Neural crest cell (in vitro differentiated cells): Measurements from ENCODE around the gene MVB12B. TPM values are rescaled to one million over a fixed set of nuclear protein-coding genes. Genes with fewer than 3 reads are reported as not detected.

Experiments
- DNase-seq: peaks from one replicate; pipeline ENCODE4 v3.0.0; 2021; ENCODE audit warnings: low read depth, mixed read lengths, low spot score
- H3K27ac Mint-ChIP-seq: one replicate; pipeline ENCODE4 v1.8.0; 2021; ENCODE audit warnings: mild to moderate bottlenecking, mixed read lengths; ENCODE audit not compliant: unreplicated experiment
- H3K27me3 Mint-ChIP-seq: 2 replicates; pipeline ENCODE4 v1.8.0; 2021; ENCODE audit warnings: low read depth, mild to moderate bottlenecking, mixed read lengths
- H3K36me3 Mint-ChIP-seq: 2 replicates; pipeline ENCODE4 v1.8.0; 2021; ENCODE audit warnings: low read depth, mild to moderate bottlenecking, mixed read lengths
- H3K4me1 Mint-ChIP-seq: 2 replicates; pipeline ENCODE4 v1.8.0; 2021; ENCODE audit warnings: mixed read lengths
- H3K4me3 Mint-ChIP-seq: one replicate; pipeline ENCODE4 v1.8.0; 2021; ENCODE audit warnings: mild to moderate bottlenecking, mixed read lengths
- H3K9me3 Mint-ChIP-seq: 2 replicates; pipeline ENCODE4 v1.8.0; 2021; ENCODE audit warnings: mixed read lengths
- CTCF ChIP-seq: fragments of 200-600 bp; sonication (generic); conservative IDR thresholded peaks from 2 replicates; pipeline ENCODE4 v1.5.0; 2021; ENCODE audit warnings: antibody characterized with exemption, mild to moderate bottlenecking
- total RNA-seq: library from RNA; stranded (reverse); gene quantifications from 2 replicates; pipeline ENCODE4 v1.2.1, GENCODE V29; 2021

Gene MVB12B
- total RNA-seq, 1 donor from 2014 or later: 68.1 TPM

DNA sequence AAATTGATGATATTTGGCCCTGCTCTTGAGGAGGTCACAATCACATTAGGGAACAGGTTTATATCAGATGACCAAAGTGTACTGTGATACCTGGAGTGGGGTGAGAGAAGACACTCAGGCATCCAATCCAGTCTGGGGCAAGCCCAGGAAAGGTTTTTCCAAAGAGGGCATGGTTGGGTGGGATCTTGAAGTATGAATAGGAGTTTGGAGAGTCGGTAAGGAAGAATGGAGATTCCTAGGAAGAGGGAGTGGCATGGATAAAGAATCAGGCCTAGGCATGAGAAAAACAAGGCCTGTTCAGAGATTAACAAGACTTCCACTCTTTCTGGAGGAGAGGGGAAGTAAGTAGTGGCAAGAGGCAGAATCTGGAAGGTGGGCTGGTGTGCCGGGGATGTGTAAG is 91.1 kb downstream of the MVB12B start:
- DNase-seq: no peak
- peaks cover 8% of the 10 kb centered on the region for H3K36me3 Mint-ChIP-seq
- H3K4me1 Mint-ChIP-seq: no peaks in the 10 kb centered on the region
- no peak overlapping the region for H3K4me3 Mint-ChIP-seq
- H3K9me3 Mint-ChIP-seq: no peaks in the 10 kb centered on the region
- peak overlapping the region; percentile 96 for H3K27ac Mint-ChIP-seq
- TF ChIP-seq CTCF: no peak
- no peaks in the 10 kb centered on the region for H3K27me3 Mint-ChIP-seq

GRCh38 chr9:126418608-126419007 is 92.0 kb downstream of the MVB12B start:
- DNase-seq: no peak
- no peaks in the 10 kb centered on the region for H3K4me1 Mint-ChIP-seq
- H3K27me3 Mint-ChIP-seq: no peaks in the 10 kb centered on the region
- no peak for TF ChIP-seq CTCF
- H3K36me3 Mint-ChIP-seq: peaks cover 8% of the 10 kb centered on the region
- H3K27ac Mint-ChIP-seq: peak overlapping the region; percentile 20
- no peaks in the 10 kb centered on the region for H3K9me3 Mint-ChIP-seq
- no peak overlapping the region for H3K4me3 Mint-ChIP-seq

DNA sequence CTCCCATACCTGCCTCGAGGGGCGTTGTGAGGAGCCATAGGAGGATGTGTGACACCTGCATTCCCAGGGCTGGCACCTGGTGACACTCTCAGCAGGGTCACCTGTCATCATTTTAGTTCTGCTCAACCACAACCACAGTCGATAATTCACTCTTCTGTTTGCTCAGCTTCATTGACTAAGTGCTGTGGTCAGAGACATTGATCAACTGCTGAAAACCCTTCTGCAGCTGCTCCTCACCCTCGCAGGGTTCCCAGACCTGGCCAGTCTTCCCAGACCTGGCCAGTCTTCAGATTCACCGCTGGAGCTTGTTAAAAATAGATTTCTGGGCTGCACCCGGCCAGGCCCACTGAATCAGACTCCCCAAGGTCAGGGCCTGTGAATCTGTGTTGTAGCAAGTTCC is 92.8 kb downstream of the MVB12B start:
- Mint-ChIP-seq H3K36me3 (peaks cover 9% of the 10 kb centered on the region), H3K4me1 (no peaks in the 10 kb centered on the region), H3K27ac (no peak overlapping the region), H3K9me3 (no peaks in the 10 kb centered on the region), H3K27me3 (no peaks in the 10 kb centered on the region), H3K4me3 (no peak overlapping the region)
- no peak for TF ChIP-seq CTCF
- DNase-seq: no peak

- H3K4me1 Mint-ChIP-seq: no peaks in the 10 kb centered on the region
- H3K27me3 Mint-ChIP-seq: no peaks in the 10 kb centered on the region
- no peak overlapping the region for H3K4me3 Mint-ChIP-seq
- peak overlapping the region; percentile 5 for H3K27ac Mint-ChIP-seq
- peaks cover 12% of the 10 kb centered on the region for H3K36me3 Mint-ChIP-seq
- H3K9me3 Mint-ChIP-seq: no peaks in the 10 kb centered on the region
- no peak for TF ChIP-seq CTCF
- no peak for DNase-seq
These were observed 93.5 kb downstream of the MVB12B start for GRCh38 chr9:126420135-126420534.

- Mint-ChIP-seq H3K4me1 (no peaks in the 10 kb centered on the region), H3K9me3 (no peaks in the 10 kb centered on the region), H3K27ac (no peak overlapping the region), H3K36me3 (peaks cover 8% of the 10 kb centered on the region), H3K4me3 (no peak overlapping the region), H3K27me3 (no peaks in the 10 kb centered on the region)
- DNase-seq: no peak
- no peak for TF ChIP-seq CTCF
These were observed 94.3 kb downstream of the MVB12B start for GRCh38 chr9:126420643-126421564.
